ENCODE results near the gene MAG. TPM values are rescaled to one million over a fixed set of nuclear protein-coding genes. Genes with fewer than 3 reads are reported as not detected.

MAG gene
- total and polyA plus RNA-seq, 2 of the 13 experiments (the other 11 are each of a cell fraction or from before 2014, with no cell fraction given), result 0.20 to 1.3 TPM

DNA sequence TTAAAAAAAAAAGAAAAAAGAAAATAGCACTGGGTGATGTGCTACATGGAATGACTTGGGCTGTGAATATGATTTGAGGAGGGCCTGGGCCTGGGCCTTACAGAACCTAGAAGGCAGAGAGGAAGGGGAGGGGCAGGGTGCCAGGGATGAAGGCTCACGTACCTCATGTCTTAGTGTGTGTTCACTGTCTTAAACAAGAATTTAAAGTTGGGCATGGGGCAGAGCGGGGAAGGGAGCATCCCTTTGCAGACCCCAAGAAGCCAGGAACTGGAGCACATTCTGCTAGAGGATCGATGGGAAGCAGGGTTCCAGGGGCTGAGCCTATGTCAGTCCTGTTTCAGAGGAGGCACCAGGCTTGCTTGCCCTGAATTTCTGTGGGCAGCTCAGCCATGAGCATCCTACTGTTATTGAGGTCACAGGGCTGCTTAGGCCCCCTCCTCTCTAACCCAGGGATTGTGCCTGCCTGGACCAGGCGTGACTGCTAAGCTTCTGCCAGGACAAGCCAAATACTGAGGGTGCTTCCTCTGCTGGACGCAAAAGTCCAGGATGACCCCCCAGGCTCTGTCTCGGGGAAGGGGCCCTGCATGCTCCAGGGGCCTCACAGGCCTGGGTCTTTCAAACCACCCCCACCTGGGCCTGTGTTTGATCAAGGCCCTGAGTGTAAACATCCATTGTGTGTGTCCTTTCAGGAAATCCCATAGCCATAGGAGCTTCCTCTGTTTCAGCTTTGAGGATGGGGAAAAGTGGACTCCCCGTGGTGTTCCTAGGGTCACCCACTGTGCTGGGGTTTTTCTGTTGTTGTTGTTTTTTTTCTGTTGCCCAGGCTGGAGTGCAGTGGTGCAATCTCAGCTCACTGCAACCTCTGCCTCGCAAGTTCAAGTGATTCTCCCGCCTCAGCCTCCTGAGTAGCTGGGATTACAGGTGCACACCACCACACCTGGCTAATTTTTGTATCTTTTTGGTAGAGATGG lies 38.4 kb upstream of the MAG start (continued):
- TF ChIP-seq ZNF446 (CRISPR knock-in tag; IDR thresholded peaks at IDR 0.05), result no peak
- TF ChIP-seq ZNF639 (CRISPR knock-in tag; conservative IDR thresholded peaks at IDR 0.05), result no peak
- no peak for TF ChIP-seq REST (IDR thresholded peaks at IDR 0.05; ENCODE audit: borderline replicate concordance in 1 of 2, low read depth in 1 of 2, low read length in 2 of 2)
- TF ChIP-seq ZKSCAN1 (IDR thresholded peaks at IDR 0.05; ENCODE audit: low read length), result no peak
- TF ChIP-seq MTERF4 (CRISPR knock-in tag; IDR thresholded peaks at IDR 0.05), result no peak
- TF ChIP-seq SIX1 (CRISPR knock-in tag; IDR thresholded peaks at IDR 0.05; ENCODE audit: borderline replicate concordance), result no peak
- TF ChIP-seq NFIB (CRISPR knock-in tag; IDR thresholded peaks at IDR 0.05; ENCODE audit: borderline replicate concordance), result no peak
- TF ChIP-seq ZNF629 (CRISPR knock-in tag; conservative IDR thresholded peaks at IDR 0.05), result no peak
- TF ChIP-seq SUZ12 (IDR thresholded peaks at IDR 0.05; ENCODE audit: low read depth, low read length), result no peak
- no peak for TF ChIP-seq ARID2 (CRISPR knock-in tag; IDR thresholded peaks at IDR 0.05; ENCODE audit: borderline replicate concordance)
- TF ChIP-seq, protein P1, sequence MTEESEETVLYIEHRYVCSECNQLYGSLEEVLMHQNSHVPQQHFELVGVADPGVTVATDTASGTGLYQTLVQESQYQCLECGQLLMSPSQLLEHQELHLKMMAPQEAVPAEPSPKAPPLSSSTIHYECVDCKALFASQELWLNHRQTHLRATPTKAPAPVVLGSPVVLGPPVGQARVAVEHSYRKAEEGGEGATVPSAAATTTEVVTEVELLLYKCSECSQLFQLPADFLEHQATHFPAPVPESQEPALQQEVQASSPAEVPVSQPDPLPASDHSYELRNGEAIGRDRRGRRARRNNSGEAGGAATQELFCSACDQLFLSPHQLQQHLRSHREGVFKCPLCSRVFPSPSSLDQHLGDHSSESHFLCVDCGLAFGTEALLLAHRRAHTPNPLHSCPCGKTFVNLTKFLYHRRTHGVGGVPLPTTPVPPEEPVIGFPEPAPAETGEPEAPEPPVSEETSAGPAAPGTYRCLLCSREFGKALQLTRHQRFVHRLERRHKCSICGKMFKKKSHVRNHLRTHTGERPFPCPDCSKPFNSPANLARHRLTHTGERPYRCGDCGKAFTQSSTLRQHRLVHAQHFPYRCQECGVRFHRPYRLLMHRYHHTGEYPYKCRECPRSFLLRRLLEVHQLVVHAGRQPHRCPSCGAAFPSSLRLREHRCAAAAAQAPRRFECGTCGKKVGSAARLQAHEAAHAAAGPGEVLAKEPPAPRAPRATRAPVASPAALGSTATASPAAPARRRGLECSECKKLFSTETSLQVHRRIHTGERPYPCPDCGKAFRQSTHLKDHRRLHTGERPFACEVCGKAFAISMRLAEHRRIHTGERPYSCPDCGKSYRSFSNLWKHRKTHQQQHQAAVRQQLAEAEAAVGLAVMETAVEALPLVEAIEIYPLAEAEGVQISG (CRISPR knock-in tag; IDR thresholded peaks at IDR 0.05), result peak; percentile 49; the same call in 1 of the 2 replicates
- TF ChIP-seq DPF2 (CRISPR knock-in tag; IDR thresholded peaks at IDR 0.05; ENCODE audit: borderline replicate concordance, low read depth), result peak; percentile 55; the same call in 1 of the 2 replicates
- no peak for TF ChIP-seq GABPA (IDR thresholded peaks at IDR 0.05; ENCODE audit: low read depth, low read length)
- TF ChIP-seq GABPA (CRISPR knock-in tag; IDR thresholded peaks at IDR 0.05; ENCODE audit: low read depth), result peak; percentile 45
